CD4-positive, alpha-beta memory T cell (primary cell): ENCODE measurements around the gene STX5. TPM values are rescaled to one million over a fixed set of nuclear protein-coding genes. Genes with fewer than 3 reads are reported as not detected.
A peak's percentile ranks its signal among the peaks of the same experiment; 100 is the strongest.
"Not testable (repeated sequence)": the region's sequence is repeated elsewhere in the genome, so short reads cannot be mapped to it uniquely, and the experiment has no call there.

Experiments used
- CTCF ChIA-PET: fragments of 350-600 bp; sonication (Branson Sonifier 250); formaldehyde crosslinking; loops from one replicate; lab custom pipeline; 2021; ENCODE audit warnings: inconsistent platforms; ENCODE audit not compliant: partially characterized antibody; lab: Charles Lee
- POLR2A ChIA-PET: fragments of 350-600 bp; sonication (Branson Sonifier 250); formaldehyde crosslinking; loops from one replicate; lab custom pipeline; 2021; ENCODE audit not compliant: partially characterized antibody; lab: Charles Lee
- DNase-seq, 5 donors: peaks; one replicate each; pipeline versions ENCODE4 v3.0.0 to v3.0.0-alpha.2; 2020 to 2022; ENCODE audit warnings: mixed read lengths in 1 of 5
- H3K27ac ChIP-seq: one replicate; pipeline ENCODE4 v1.7.0; 2013; ENCODE audit warnings: low read depth, low read length
- H3K27me3 ChIP-seq: 2 replicates; pipeline ENCODE4 v1.7.0; 2013; ENCODE audit warnings: mild to moderate bottlenecking, low read length, moderate library complexity; ENCODE audit not compliant: insufficient read depth
- H3K36me3 ChIP-seq: 2 replicates; pipeline ENCODE4 v1.7.0; 2013; ENCODE audit warnings: mild to moderate bottlenecking, low read length, moderate library complexity; ENCODE audit not compliant: insufficient read depth
- H3K4me1 ChIP-seq: 2 replicates; pipeline ENCODE4 v1.7.0; 2013; ENCODE audit warnings: mild to moderate bottlenecking, low read length, moderate library complexity; ENCODE audit not compliant: insufficient read depth
- H3K4me3 ChIP-seq, 2 donors: one replicate each; pipeline ENCODE4 v1.7.0; 2013; ENCODE audit warnings: low read length in 2 of 2, mild to moderate bottlenecking in 1 of 2
- H3K9me3 ChIP-seq, 2 donors: one replicate each; pipeline ENCODE4 v1.7.0; 2013; ENCODE audit warnings: low read length in 2 of 2, control low read depth in 1 of 2; ENCODE audit not compliant: control insufficient read depth in 1 of 2
- H3K27ac Mint-ChIP-seq, 7 donors: one replicate each; pipeline ENCODE4 v1.8.0; 2020 to 2021; ENCODE audit warnings: mixed read lengths in 7 of 7, mild to moderate bottlenecking in 6 of 7, inconsistent platforms in 3 of 7, moderate library complexity in 3 of 7
- H3K27me3 Mint-ChIP-seq, 2 donors: one replicate each; pipeline ENCODE4 v1.8.0; 2020 to 2021; ENCODE audit warnings: mixed read lengths in 2 of 2
- H3K36me3 Mint-ChIP-seq, 2 donors: one replicate each; pipeline ENCODE4 v1.8.0; 2020 to 2021; ENCODE audit warnings: mixed read lengths in 2 of 2, inconsistent platforms in 1 of 2, mild to moderate bottlenecking in 1 of 2
- H3K4me1 Mint-ChIP-seq, 4 donors: one replicate each; pipeline ENCODE4 v1.8.0; 2020 to 2021; ENCODE audit warnings: mixed read lengths in 4 of 4, mild to moderate bottlenecking in 1 of 4
- H3K4me3 Mint-ChIP-seq, 8 donors: one replicate each; pipeline ENCODE4 v1.8.0; 2020 to 2021; ENCODE audit warnings: mixed read lengths in 8 of 8, mild to moderate bottlenecking in 7 of 8, moderate library complexity in 6 of 8, inconsistent platforms in 3 of 8
- H3K9me3 Mint-ChIP-seq, 8 donors: one replicate each; pipeline ENCODE4 v1.8.0; 2020 to 2021; ENCODE audit warnings: mixed read lengths in 8 of 8, mild to moderate bottlenecking in 5 of 8, inconsistent platforms in 3 of 8, moderate library complexity in 1 of 8
- intact Hi-C: fragments of 100-400 bp; cut with micrococcal nuclease; formaldehyde crosslinking; loops from one replicate; pipeline ENCODE4 v1.15.1; 2023
- polyA plus RNA-seq, 2 donors: library from polyadenylated mRNA; unstranded; fragments of 300-500 nt; fragmentation: Illumina TruSeq; gene quantifications; one replicate each; pipeline ENCODE4 v1.2.3, GENCODE V29; 2021
- total RNA-seq, 2 experiments: library from RNA; stranded (reverse); gene quantifications; one replicate each; pipeline ENCODE4 v1.2.3, GENCODE V29; 2021

STX5 gene
- total and polyA plus RNA-seq, 4 experiments from 2014 or later = 30.4 to 67.9 (median 48.9) TPM

DNA sequence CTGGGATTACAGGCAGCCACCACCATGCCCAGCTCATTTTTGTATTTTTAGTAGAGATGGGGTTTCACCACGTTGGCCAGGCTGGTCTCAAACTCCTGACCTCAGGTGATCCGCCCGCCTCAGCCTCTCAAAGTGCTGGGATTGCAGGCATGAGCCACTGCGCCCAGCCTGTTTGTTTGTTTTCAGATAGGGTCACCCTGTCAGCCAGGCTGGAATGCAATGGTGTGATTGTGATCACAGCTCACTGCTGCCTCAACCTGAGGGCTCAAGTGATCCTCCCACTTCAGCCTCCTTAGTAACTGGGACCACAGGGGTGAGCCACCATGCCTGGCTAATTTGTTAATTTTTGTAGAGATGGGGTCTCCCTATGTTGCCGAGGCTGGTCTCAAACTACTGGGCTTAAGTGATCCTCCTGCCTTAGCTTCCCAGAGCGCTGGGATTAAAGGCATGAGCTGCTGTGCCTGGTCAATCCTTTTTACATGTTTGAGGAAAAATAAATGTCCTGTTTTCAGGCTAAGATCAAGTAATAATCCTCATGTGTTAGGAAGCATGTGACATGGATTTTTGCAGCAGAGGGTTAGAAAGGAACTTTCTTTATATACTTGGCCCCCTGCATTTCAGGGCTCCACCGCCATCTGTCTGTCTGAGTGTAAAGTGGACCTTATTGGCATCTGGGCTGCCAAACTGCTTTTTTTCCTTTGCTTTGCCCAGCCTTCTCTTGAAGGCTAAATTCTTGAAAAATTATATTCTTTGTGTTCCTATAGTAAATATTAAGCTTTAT is 44.0 kb upstream of the STX5 start:
- no peak for DNase-seq
- Histone ChIP-seq H3K4me3 (no peak overlapping the region), H3K4me1 (peaks cover 12% of the 10 kb centered on the region), H3K36me3 (no peaks in the 10 kb centered on the region), H3K27ac (no peak overlapping the region), H3K27me3 (no peaks in the 10 kb centered on the region), H3K9me3 (no peaks in the 10 kb centered on the region)
- Mint-ChIP-seq H3K27ac (no peak overlapping the region), H3K27me3 (no peaks in the 10 kb centered on the region), H3K36me3 (peaks cover 0 to 9% of the 10 kb centered on the region in 2 donors), H3K4me1 (peaks cover 7 to 15% (median 10%) of the 10 kb centered on the region in 4 donors), H3K9me3 (no peaks in the 10 kb centered on the region), H3K4me3 (no peak overlapping the region)
- ChIA-PET CTCF (no interaction called here), POLR2A (interaction anchor here (0.9 to 1.7 kb wide), 2 partner anchors 34 to 284 kb away, joined by 3 to 5 read pairs; partner anchors contain the start of gene TUT1)
- intact Hi-C loops = no loop called here

DNA sequence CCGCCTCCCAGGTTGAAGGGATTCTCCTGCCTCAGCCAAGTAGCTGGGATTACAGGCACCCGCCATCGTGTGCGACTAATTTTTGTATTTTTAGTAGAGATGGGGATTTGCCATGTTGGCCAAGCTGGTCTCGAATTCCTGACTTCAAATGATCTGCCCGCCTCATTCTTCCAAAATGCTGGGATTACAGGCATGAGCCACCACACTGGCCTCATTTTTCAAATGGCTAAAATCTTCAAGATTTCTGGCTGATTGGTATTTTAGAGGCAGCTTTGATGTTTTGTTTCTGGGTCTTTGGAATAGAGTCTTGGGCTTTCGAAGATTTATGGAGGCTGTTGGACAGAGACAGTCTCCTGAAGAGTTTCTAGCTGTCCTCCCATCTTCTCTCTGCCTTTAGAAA is 43.0 kb upstream of the STX5 start:
- Histone ChIP-seq H3K27ac (no peak overlapping the region), H3K27me3 (no peaks in the 10 kb centered on the region), H3K4me1 (peaks cover 5% of the 10 kb centered on the region), H3K36me3 (no peaks in the 10 kb centered on the region), H3K9me3 (no peaks in the 10 kb centered on the region), H3K4me3 (no peak overlapping the region)
- no peaks in the 10 kb centered on the region for H3K9me3 Mint-ChIP-seq
- no peak for DNase-seq
- CTCF ChIA-PET = interaction anchor here (1.1 kb wide), 1 partner anchor 11 kb away, joined by 4 read pairs; no protein-coding TSS in a partner anchor
- H3K27ac Mint-ChIP-seq = no peak overlapping the region
- intact Hi-C loops = no loop called here
- H3K4me3 Mint-ChIP-seq = no peak overlapping the region
- POLR2A ChIA-PET = interaction anchor here (1.7 kb wide), 1 partner anchor 33 kb away, joined by 5 read pairs; no protein-coding TSS in a partner anchor
- H3K27me3 Mint-ChIP-seq = no peaks in the 10 kb centered on the region
- H3K36me3 Mint-ChIP-seq = no peaks in the 10 kb centered on the region
- peaks cover 0 to 5% (median 3%) of the 10 kb centered on the region in 4 donors for H3K4me1 Mint-ChIP-seq

- no peaks in the 10 kb centered on the region for H3K36me3 Mint-ChIP-seq
- peak overlapping the region in 1 of 7 donors; percentile 43 for H3K27ac Mint-ChIP-seq
- no peaks in the 10 kb centered on the region for H3K27me3 ChIP-seq
- intact Hi-C loops = no loop called here
- H3K27me3 Mint-ChIP-seq = no peaks in the 10 kb centered on the region
- H3K27ac ChIP-seq = no peak overlapping the region
- peaks cover 5% of the 10 kb centered on the region for H3K4me1 ChIP-seq
- no peak overlapping the region for H3K4me3 Mint-ChIP-seq
- H3K4me1 Mint-ChIP-seq = peaks cover 4 to 7% (median 5%) of the 10 kb centered on the region in 4 donors
- DNase-seq = no peak
- CTCF ChIA-PET = interaction anchor here (0.6 to 6.9 kb wide), 8 partner anchors 9 to 305 kb away, joined by 3 to 105 read pairs (median 4); partner anchors contain the start of genes POLR2G, SLC3A2 and TMEM179B
- no peaks in the 10 kb centered on the region for H3K9me3 Mint-ChIP-seq
- no peak overlapping the region for H3K4me3 ChIP-seq
- H3K36me3 ChIP-seq = no peaks in the 10 kb centered on the region
- H3K9me3 ChIP-seq = no peaks in the 10 kb centered on the region
- POLR2A ChIA-PET = interaction anchor here (0.8 to 5.8 kb wide), 5 partner anchors 10 to 156 kb away, joined by 3 to 54 read pairs (median 8); partner anchors contain the start of genes SLC3A2 and TMEM179B
These were observed 33.8 kb upstream of the STX5 start for GRCh38 chr11:62865635-62866034.

DNA sequence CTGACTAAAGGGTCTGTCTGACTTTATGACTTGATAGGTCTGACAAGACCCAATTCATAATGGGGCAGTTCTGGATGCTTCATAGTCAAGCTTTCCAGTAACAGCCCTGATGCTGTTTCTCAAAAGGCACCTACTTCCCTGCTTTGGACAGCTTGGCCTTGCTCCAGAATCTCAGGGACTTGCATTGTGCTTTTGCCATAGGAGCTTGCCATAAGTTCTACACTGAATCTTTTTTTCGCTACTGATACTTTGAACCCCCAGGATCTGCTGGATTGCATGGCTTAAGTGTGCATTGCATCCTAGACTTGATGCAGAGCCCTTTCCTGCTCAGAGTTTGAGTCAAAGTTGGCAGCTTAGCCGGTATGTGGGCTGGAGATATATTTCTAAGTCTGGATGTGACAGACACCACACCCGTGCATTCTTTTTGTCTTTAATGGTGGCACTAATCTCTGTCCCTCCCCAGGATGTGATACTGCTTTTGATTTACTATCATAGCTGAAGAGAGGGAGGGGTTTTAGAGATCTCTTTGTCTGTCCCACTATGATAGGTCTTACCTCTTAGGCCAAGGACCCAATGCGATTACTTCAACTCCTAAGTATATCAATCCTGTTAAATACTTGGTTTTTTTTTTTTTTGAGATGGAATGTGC is 32.0 kb upstream of the STX5 start:
- Histone ChIP-seq H3K4me3 (no peak overlapping the region), H3K27ac (no peak overlapping the region), H3K36me3 (no peaks in the 10 kb centered on the region), H3K4me1 (peaks cover 5% of the 10 kb centered on the region), H3K9me3 (no peaks in the 10 kb centered on the region), H3K27me3 (no peaks in the 10 kb centered on the region)
- Mint-ChIP-seq H3K9me3 (no peaks in the 10 kb centered on the region), H3K4me3 (no peak overlapping the region), H3K27ac (no peak overlapping the region), H3K27me3 (no peaks in the 10 kb centered on the region), H3K4me1 (peaks cover 4 to 7% (median 5%) of the 10 kb centered on the region in 4 donors), H3K36me3 (no peaks in the 10 kb centered on the region)
- ChIA-PET CTCF (interaction anchor here (0.7 to 6.9 kb wide), 10 partner anchors 11 to 439 kb away, joined by 3 to 105 read pairs (median 4); partner anchors contain the start of genes SLC3A2 and TMEM179B), POLR2A (interaction anchor here (0.8 to 5.8 kb wide), 9 partner anchors 9 to 290 kb away, joined by 3 to 54 read pairs (median 3); partner anchors contain the start of genes SLC3A2, TMEM179B, TMEM223 and WDR74)
- intact Hi-C loops = loop anchor here (2.0 to 5.0 kb wide), 2 partner anchors 251 to 272 kb away; partner anchors contain the start of genes EML3, ROM1 and TUT1
- no peak for DNase-seq

DNA sequence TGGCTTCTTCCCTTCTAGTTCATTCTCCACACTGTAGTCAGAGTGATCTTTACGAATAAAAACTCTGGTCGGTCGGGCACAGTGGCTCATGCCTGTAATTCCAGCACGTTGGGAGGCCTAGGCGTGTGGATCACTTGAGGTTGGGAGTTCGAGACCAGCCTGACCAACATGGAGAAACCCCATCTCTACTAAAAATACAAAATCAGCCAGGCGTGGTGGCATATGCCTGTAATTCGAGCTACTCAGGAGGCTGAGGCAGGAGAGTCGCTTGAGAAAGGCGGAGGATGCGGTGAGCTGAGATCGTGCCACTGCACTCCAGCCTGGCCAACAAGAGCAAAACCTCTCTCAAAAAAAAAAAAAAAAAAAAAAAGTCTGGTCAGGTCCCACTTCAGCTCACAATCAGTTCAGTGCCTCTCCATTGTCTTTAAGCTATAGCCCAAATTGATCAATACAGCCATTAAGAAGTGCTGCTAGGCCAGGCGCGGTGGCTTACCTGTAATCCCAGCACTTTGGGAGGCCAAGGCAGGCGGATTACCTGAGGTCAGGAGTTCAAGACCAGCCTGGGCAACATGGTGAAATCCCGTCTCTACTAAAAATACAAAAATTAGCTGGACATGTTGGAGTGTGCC is 29.8 kb upstream of the STX5 start:
- intact Hi-C loops = loop anchor here (1.0 to 5.0 kb wide), 6 partner anchors 19 to 481 kb away; partner anchors contain the start of genes EML3, ROM1, SLC3A2 and TUT1
- not testable (repeated sequence) for H3K36me3 Mint-ChIP-seq, H3K4me3 Mint-ChIP-seq, H3K9me3 ChIP-seq, H3K27ac ChIP-seq, H3K27me3 Mint-ChIP-seq, H3K4me3 ChIP-seq, H3K27ac Mint-ChIP-seq, H3K27me3 ChIP-seq, H3K36me3 ChIP-seq, H3K9me3 Mint-ChIP-seq, DNase-seq
- peaks cover 16% of the 10 kb centered on the region for H3K4me1 ChIP-seq
- CTCF ChIA-PET = interaction anchor here (0.6 to 6.9 kb wide), 31 partner anchors 8 to 437 kb away, joined by 3 to 105 read pairs (median 4); partner anchors contain the start of genes C11orf98, CSKMT, POLR2G and SLC3A2
- H3K4me1 Mint-ChIP-seq = peaks cover 7 to 19% (median 12%) of the 10 kb centered on the region in 4 donors
- POLR2A ChIA-PET = interaction anchor here (0.7 to 5.8 kb wide), 8 partner anchors 19 to 270 kb away, joined by 3 to 54 read pairs (median 7); partner anchors contain the start of genes HNRNPUL2, SLC3A2, TMEM179B and TMEM223

DNA sequence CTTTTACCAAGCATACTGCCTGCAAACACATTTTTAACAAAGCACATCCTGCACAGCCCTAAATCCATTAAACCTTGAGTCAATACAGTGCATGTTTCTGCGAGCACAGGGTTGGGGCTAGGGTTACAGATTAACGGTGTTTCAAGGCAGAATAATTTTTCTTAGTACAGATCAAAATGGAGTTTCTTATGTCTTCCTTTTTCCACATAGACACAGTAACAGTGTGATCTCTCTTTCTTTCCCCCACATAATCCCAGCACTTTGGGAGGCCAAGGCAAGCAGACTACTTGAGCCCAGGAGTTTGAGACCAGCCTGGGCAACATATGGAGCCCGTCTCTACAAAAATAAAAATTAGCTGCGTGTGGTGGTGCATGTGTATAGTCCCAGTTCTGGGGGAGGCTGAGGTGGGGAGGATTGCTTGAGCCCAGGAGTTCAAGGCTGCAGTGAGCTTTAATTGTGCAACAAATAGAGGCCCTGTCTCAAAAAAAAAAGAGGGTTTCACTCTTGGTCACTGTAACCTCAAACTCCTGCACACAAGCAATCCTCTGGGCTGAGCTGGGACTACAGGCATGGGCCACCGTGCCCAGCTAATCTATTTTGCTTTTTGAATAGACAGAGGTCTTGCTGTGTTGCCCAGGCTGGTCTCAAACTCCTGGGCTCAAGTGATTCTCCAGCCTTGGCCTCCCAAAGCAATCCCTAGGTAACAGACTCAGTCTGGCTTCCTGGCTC is 29.1 kb upstream of the STX5 start:
- no peaks in the 10 kb centered on the region for H3K27me3 Mint-ChIP-seq
- intact Hi-C loops = loop anchor here (5.0 kb wide), 1 partner anchor 269 kb away; the partner anchor contains the start of gene TUT1

More for the DNA sequence above, 29.1 kb upstream of the STX5 start:
- DNase-seq = no peak
- Mint-ChIP-seq H3K4me1 (peaks cover 11 to 25% (median 18%) of the 10 kb centered on the region in 4 donors), H3K36me3 (peaks cover 0 to 1% of the 10 kb centered on the region in 2 donors), H3K9me3 (no peaks in the 10 kb centered on the region), H3K27ac (peak overlapping the region in 2 of 7 donors; percentile 37 to 72), H3K4me3 (no peak overlapping the region)
- ChIA-PET POLR2A (interaction anchor here (0.9 to 5.8 kb wide), 6 partner anchors 18 to 270 kb away, joined by 3 to 54 read pairs (median 20); partner anchors contain the start of genes HNRNPUL2, SLC3A2, TMEM179B and TTC9C), CTCF (interaction anchor here (0.7 to 6.9 kb wide), 21 partner anchors 7 to 436 kb away, joined by 3 to 105 read pairs (median 4); partner anchors contain the start of genes C11orf98, CSKMT, POLR2G and SLC3A2)
- Histone ChIP-seq H3K4me3 (no peak overlapping the region), H3K27me3 (no peaks in the 10 kb centered on the region), H3K4me1 (peaks cover 23% of the 10 kb centered on the region), H3K9me3 (no peaks in the 10 kb centered on the region), H3K36me3 (no peaks in the 10 kb centered on the region), H3K27ac (no peak overlapping the region)
